GM23338 (cell line): Measurements from ENCODE around the gene MSL1. TPM values are rescaled to one million over a fixed set of nuclear protein-coding genes. Genes with fewer than 3 reads are reported as not detected.

Experiments used
- ATAC-seq: fragments of 200-7000 bp; cut with Tn5 transposase; 3 replicates; pipeline ENCODE4 v1.9.1; 2020
- DNase-seq: peaks from one replicate; pipeline ENCODE4 v3.0.0-alpha.2; 2015; ENCODE audit warnings: low spot score
- H2AFZ ChIP-seq: fragments of 200-600 bp; sonication (generic); 2 replicates; pipeline ENCODE4 v1.8.0; 2016; ENCODE audit warnings: antibody characterized with exemption, mild to moderate bottlenecking, moderate library complexity
- H3F3A ChIP-seq: fragments of 200-600 bp; sonication (generic); replicated peaks from 2 replicates; pipeline ENCODE4 v1.8.0; 2017; ENCODE audit warnings: antibody characterized with exemption, mixed run types, low read depth
- H3K27ac ChIP-seq: fragments of 200-600 bp; sonication (generic); 2 replicates; pipeline ENCODE4 v1.6.1; 2016; ENCODE audit warnings: low read depth
- H3K27me3 ChIP-seq: fragments of 200-600 bp; sonication (generic); 2 replicates; pipeline ENCODE4 v1.8.0; 2016; ENCODE audit warnings: mild to moderate bottlenecking, mixed run types, moderate library complexity; ENCODE audit not compliant: insufficient read depth
- H3K36me3 ChIP-seq: fragments of 200-600 bp; sonication (generic); 2 replicates; pipeline ENCODE4 v1.8.0; 2016; ENCODE audit warnings: mild to moderate bottlenecking; ENCODE audit not compliant: insufficient read depth
- H3K4me1 ChIP-seq: fragments of 200-600 bp; sonication (generic); 2 replicates; pipeline ENCODE4 v1.8.0; 2016; ENCODE audit warnings: mild to moderate bottlenecking, moderate library complexity; ENCODE audit not compliant: insufficient read depth
- H3K4me2 ChIP-seq: fragments of 200-600 bp; sonication (generic); 2 replicates; pipeline ENCODE4 v1.7.1; 2017; ENCODE audit warnings: mixed run types
- H3K4me3 ChIP-seq: fragments of 200-600 bp; sonication (generic); 2 replicates; pipeline ENCODE4 v1.6.1; 2016; ENCODE audit warnings: mixed run types
- H3K79me2 ChIP-seq: fragments of 200-600 bp; sonication (generic); replicated peaks from 2 replicates; pipeline ENCODE4 v1.8.0; 2017; ENCODE audit warnings: mild to moderate bottlenecking; ENCODE audit not compliant: insufficient read depth
- H3K9me2 ChIP-seq: fragments of 200-600 bp; sonication (generic); 2 replicates; pipeline ENCODE4 v1.8.0; 2017; ENCODE audit not compliant: insufficient read depth
- H4K20me1 ChIP-seq: fragments of 200-600 bp; sonication (generic); replicated peaks from 2 replicates; pipeline ENCODE4 v1.8.0; 2017; ENCODE audit warnings: mild to moderate bottlenecking; ENCODE audit not compliant: insufficient read depth
- H3K27ac Mint-ChIP-seq: 2 replicates; pipeline ENCODE4 v1.8.0; 2020; ENCODE audit warnings: inconsistent platforms, mild to moderate bottlenecking, moderate library complexity, mixed read lengths
- H3K27me3 Mint-ChIP-seq: 3 replicates; pipeline ENCODE4 v1.8.0; 2022; ENCODE audit warnings: low read depth, mild to moderate bottlenecking, moderate library complexity, mixed read lengths, inconsistent platforms; ENCODE audit not compliant: insufficient read depth, poor library complexity
- H3K36me3 Mint-ChIP-seq: 3 replicates; pipeline ENCODE4 v1.8.0; 2021; ENCODE audit warnings: low read depth, mild to moderate bottlenecking, inconsistent platforms, moderate library complexity, mixed read lengths
- H3K4me1 Mint-ChIP-seq: 3 replicates; pipeline ENCODE4 v1.8.0; 2020; ENCODE audit warnings: mild to moderate bottlenecking, inconsistent platforms, mixed read lengths
- H3K4me3 Mint-ChIP-seq: 3 replicates; pipeline ENCODE4 v1.8.0; 2021; ENCODE audit warnings: moderate library complexity, mild to moderate bottlenecking, inconsistent platforms, mixed read lengths
- H3K9me3 Mint-ChIP-seq: 3 replicates; pipeline ENCODE4 v1.8.0; 2020; ENCODE audit warnings: moderate library complexity, mild to moderate bottlenecking, inconsistent platforms, mixed read lengths
- CREB1 ChIP-seq: fragments of 250-450 bp; sonication (Bioruptor Pico); IDR thresholded peaks from 2 replicates; pipeline ENCODE4 v1.5.0; 2020; ENCODE audit warnings: low read depth, mild to moderate bottlenecking, moderate library complexity
- CTCF ChIP-seq, 2 experiments: fragments of 200-600 bp in 1 of 2; sonication (generic) in 1 of 2; conservative IDR thresholded peaks; 2 replicates each; pipeline versions ENCODE4 v1.5.1 to v1.6.1; 2016 to 2017; ENCODE audit warnings: antibody characterized with exemption in 2 of 2, low read depth in 2 of 2, mild to moderate bottlenecking in 2 of 2, moderate library complexity in 1 of 2
- EZH2phosphoT487 ChIP-seq: fragments of 200-600 bp; sonication (generic); IDR thresholded peaks from one replicate; pipeline ENCODE4 v1.8.1; 2018; ENCODE audit warnings: antibody characterized with exemption; ENCODE audit not compliant: unreplicated experiment
- POLR2AphosphoS5 ChIP-seq: IDR thresholded peaks from 2 replicates; pipeline ENCODE4 v1.6.1; 2016; ENCODE audit warnings: antibody characterized with exemption, low read depth
- ZNF331 ChIP-seq: fragments of 250-450 bp; sonication (Bioruptor Pico); IDR thresholded peaks from 2 replicates; pipeline ENCODE4 v1.5.0; 2020; ENCODE audit warnings: low read depth, mild to moderate bottlenecking, moderate library complexity
- polyA plus RNA-seq: library from polyadenylated mRNA; unstranded; fragments of >200 nt; fragmentation: Nextera tagmentation; extraction: Ambion mirVana; gene quantifications from 2 replicates; pipeline ENCODE4 v1.2.1, GENCODE V29; 2016
- total RNA-seq: library from RNA; depleted of rRNA; stranded (reverse); fragments of >200 nt; shearing (Covaris generic); gene quantifications from 2 replicates; pipeline ENCODE4 v1.2.3, GENCODE V29; 2014
- TF ChIP-seq, protein P1 (sequence below): IDR thresholded peaks from 2 replicates; pipeline ENCODE4 v1.6.1; 2016; ENCODE audit warnings: antibody characterized with exemption
- TF ChIP-seq, protein P2 (sequence below): IDR thresholded peaks from one replicate; pipeline ENCODE4 v1.6.1; 2018; ENCODE audit warnings: antibody characterized with exemption; ENCODE audit not compliant: unreplicated experiment

Gene MSL1
- total and polyA plus RNA-seq, 2 experiments from 2014 or later, result 16.2 to 56.5 TPM

DNA sequence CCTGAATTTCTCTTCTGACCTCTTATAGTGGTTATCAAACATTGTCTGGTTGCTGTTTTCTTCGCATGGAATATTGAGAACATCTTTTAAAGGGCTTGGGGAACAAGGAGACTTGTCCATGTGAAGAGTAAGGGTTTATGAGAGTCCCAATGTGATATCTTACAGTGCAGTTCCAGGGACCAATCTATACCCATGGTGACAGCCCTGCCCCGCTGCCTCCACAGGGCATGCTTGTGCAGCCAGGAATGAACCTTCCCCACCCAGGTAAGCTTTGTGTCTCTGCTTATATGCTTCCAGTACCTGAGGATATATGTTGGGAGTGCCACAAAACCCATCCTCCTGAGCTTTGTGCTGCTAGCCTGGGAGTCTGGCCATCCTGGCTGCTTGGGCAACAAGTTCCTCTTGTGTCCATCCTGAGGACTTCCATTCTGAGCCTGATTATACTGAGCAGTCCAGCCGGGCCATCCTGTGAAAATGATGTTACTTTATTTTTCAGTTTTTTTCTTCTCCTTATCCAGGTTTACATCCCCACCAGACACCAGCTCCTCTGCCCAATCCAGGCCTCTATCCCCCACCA, 46.0 kb downstream of the MSL1 start:
- Histone ChIP-seq H3K27ac (peak overlapping the region; percentile 90), H3K4me2 (no peak overlapping the region), H3K4me3 (no peak overlapping the region), H3K79me2 (no peaks in the 10 kb centered on the region), H2AFZ (no peak overlapping the region), H3F3A (peaks cover 26% of the 10 kb centered on the region), H4K20me1 (no peaks in the 10 kb centered on the region; the same call in 1 of the 2 replicates), H3K36me3 (peaks cover 50% of the 10 kb centered on the region), H3K4me1 (no peaks in the 10 kb centered on the region; the same call in 1 of the 2 replicates), H3K9me2 (no peaks in the 10 kb centered on the region), H3K27me3 (no peaks in the 10 kb centered on the region)
- H3K27ac Mint-ChIP-seq, result peak overlapping the region; percentile 92
- TF ChIP-seq EZH2phosphoT487, result no peak
- DNase-seq (no peak), ATAC-seq (peak; percentile 20; the same call in 2 of the 3 replicates)
- H3K4me1 Mint-ChIP-seq, result peaks cover 6% of the 10 kb centered on the region
- H3K9me3 Mint-ChIP-seq, result no peaks in the 10 kb centered on the region
- H3K27me3 Mint-ChIP-seq, result peaks cover 9% of the 10 kb centered on the region
- H3K36me3 Mint-ChIP-seq, result peaks cover 91% of the 10 kb centered on the region
- no peak overlapping the region for H3K4me3 Mint-ChIP-seq

DNA sequence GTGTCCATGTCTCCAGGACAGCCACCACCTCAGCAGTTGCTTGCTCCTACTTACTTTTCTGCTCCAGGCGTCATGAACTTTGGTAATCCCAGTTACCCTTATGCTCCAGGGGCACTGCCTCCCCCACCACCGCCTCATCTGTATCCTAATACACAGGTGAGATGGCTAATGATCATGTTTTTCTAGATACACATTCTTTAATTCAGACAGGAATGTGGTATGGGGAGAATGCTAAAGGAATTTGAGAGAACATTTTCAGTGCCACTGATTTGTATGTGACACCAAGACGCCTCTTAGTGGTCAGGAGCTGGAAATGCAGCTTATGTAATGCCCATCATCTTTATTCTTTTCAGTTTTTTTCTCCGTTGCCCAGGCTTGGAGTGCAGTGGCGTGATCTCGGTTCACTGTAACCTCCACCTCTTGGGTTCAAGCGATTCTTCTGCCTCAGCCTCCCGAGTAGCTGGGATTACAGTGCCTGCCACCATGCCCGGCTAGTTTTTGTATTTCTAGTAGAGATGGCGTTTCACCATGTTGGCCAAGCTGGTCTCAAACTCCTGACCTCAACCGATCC, 46.6 kb downstream of the MSL1 start:
- no peaks in the 10 kb centered on the region for H3K27me3 ChIP-seq
- no peaks in the 10 kb centered on the region for H3K79me2 ChIP-seq
- H3K27ac Mint-ChIP-seq, result peak overlapping the region; percentile 92
- DNase-seq (peak; percentile 92), ATAC-seq (peak; percentile 87)
- no peak overlapping the region for H3K4me3 ChIP-seq
- H3F3A ChIP-seq, result peaks cover 24% of the 10 kb centered on the region
- no peaks in the 10 kb centered on the region for H3K9me3 Mint-ChIP-seq
- no peaks in the 10 kb centered on the region; the same call in 1 of the 2 replicates for H4K20me1 ChIP-seq
- H3K4me3 Mint-ChIP-seq, result no peak overlapping the region
- peak overlapping the region; percentile 90 for H3K27ac ChIP-seq
- H3K36me3 Mint-ChIP-seq, result peaks cover 93% of the 10 kb centered on the region
- TF ChIP-seq CREB1 (CRISPR knock-in tag), result no peak
- TF ChIP-seq, protein P1, sequence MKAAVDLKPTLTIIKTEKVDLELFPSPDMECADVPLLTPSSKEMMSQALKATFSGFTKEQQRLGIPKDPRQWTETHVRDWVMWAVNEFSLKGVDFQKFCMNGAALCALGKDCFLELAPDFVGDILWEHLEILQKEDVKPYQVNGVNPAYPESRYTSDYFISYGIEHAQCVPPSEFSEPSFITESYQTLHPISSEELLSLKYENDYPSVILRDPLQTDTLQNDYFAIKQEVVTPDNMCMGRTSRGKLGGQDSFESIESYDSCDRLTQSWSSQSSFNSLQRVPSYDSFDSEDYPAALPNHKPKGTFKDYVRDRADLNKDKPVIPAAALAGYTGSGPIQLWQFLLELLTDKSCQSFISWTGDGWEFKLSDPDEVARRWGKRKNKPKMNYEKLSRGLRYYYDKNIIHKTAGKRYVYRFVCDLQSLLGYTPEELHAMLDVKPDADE, result no peak
- TF ChIP-seq, protein P2, sequence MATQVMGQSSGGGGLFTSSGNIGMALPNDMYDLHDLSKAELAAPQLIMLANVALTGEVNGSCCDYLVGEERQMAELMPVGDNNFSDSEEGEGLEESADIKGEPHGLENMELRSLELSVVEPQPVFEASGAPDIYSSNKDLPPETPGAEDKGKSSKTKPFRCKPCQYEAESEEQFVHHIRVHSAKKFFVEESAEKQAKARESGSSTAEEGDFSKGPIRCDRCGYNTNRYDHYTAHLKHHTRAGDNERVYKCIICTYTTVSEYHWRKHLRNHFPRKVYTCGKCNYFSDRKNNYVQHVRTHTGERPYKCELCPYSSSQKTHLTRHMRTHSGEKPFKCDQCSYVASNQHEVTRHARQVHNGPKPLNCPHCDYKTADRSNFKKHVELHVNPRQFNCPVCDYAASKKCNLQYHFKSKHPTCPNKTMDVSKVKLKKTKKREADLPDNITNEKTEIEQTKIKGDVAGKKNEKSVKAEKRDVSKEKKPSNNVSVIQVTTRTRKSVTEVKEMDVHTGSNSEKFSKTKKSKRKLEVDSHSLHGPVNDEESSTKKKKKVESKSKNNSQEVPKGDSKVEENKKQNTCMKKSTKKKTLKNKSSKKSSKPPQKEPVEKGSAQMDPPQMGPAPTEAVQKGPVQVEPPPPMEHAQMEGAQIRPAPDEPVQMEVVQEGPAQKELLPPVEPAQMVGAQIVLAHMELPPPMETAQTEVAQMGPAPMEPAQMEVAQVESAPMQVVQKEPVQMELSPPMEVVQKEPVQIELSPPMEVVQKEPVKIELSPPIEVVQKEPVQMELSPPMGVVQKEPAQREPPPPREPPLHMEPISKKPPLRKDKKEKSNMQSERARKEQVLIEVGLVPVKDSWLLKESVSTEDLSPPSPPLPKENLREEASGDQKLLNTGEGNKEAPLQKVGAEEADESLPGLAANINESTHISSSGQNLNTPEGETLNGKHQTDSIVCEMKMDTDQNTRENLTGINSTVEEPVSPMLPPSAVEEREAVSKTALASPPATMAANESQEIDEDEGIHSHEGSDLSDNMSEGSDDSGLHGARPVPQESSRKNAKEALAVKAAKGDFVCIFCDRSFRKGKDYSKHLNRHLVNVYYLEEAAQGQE, result no peak
- TF ChIP-seq POLR2AphosphoS5, result no peak
- no peak for TF ChIP-seq ZNF331 (CRISPR knock-in tag)
- peak; percentile 77 to 79 for TF ChIP-seq CTCF (conservative IDR thresholded peaks at IDR 0.05; ENCODE audit: low read depth in 2 of 2)
- H3K27me3 Mint-ChIP-seq, result peaks cover 9% of the 10 kb centered on the region
- no peak overlapping the region for H2AFZ ChIP-seq
- peaks cover 44% of the 10 kb centered on the region for H3K36me3 ChIP-seq
- no peak overlapping the region for H3K4me2 ChIP-seq
- H3K4me1 ChIP-seq, result no peaks in the 10 kb centered on the region; the same call in 1 of the 2 replicates
- H3K9me2 ChIP-seq, result no peaks in the 10 kb centered on the region
- H3K4me1 Mint-ChIP-seq, result peaks cover 6% of the 10 kb centered on the region
